A549 treated with AZD2906 at 1 μM for 4 hours (cell line): ENCODE data around the gene PAIP2B. TPM values are rescaled to one million over a fixed set of nuclear protein-coding genes. Genes with fewer than 3 reads are reported as not detected.

Source experiments
- total RNA-seq: library from RNA; stranded (reverse); fragments of 200-300 nt; extraction: Qiagen RNA extraction; gene quantifications from 5 replicates; pipeline ENCODE4 v1.2.3, GENCODE V29; 2022

The PAIP2B gene, protein sequence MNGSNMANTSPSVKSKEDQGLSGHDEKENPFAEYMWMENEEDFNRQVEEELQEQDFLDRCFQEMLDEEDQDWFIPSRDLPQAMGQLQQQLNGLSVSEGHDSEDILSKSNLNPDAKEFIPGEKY
- total RNA-seq = 0.20 to 0.27 TPM (median 0.23 TPM) in 5 replicates

DNA sequence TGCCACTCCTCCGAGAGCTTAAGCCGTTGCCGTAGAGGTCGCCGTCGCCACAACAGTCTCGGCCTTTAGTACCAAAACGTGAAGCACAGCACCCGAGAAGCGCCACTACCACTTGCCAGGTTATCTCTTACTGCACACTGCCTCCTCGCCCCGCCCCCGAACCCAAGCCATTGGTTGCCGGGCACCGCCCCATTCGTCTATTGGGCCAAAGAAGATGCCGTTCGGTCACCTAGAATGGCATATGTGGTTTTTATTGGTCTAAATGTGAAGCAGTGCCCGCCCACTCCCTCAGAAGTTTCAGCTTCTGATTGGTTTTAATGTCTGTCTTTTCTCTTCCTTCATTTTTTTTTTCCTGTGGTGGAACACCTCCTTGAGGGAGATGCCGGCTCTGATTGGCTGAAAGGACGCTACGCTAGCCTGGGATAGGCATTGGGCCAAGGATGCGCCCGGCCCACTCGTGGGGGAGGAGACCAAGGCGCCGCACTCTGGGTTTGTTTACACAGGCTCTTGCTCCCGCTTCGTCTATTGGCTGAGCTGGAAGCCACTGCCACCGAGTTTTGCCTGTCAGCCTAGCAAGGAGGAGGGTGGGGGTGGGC lies at the start of gene PAIP2B:
Gene PAIP2B (minus strand): TSS at position 139 of the 596 bp plus-strand sequence. CDS start 24,514 bp downstream, outside the sequence.

Other genes starting within 250 kb of the PAIP2B start
- 0.06 to 0.16 TPM (median 0.12 TPM) in 4 of 5 replicates, not detected in the other for gene ANKRD53, start 248.5 kb downstream of the PAIP2B start, total RNA-seq
- 75.7 to 81.9 TPM (median 79.7 TPM) in 5 replicates for gene TEX261, start 232.2 kb downstream of the PAIP2B start, total RNA-seq
- gene NAGK, start 158.5 kb downstream of the PAIP2B start, total RNA-seq = 63.1 to 95.5 TPM (median 89.1 TPM) in 5 replicates
- gene MCEE, start 96.9 kb downstream of the PAIP2B start, total RNA-seq = 9.9 to 12.8 TPM (median 11.2 TPM) in 5 replicates
- gene MPHOSPH10, start 96.5 kb downstream of the PAIP2B start, total RNA-seq = 35.3 to 48.5 TPM (median 37.3 TPM) in 5 replicates
- gene ZNF638, start 104.7 kb upstream of the PAIP2B start, total RNA-seq = 54.5 to 69.1 TPM (median 57.3 TPM) in 5 replicates
- 0.44 to 0.90 TPM (median 0.81 TPM) in 5 replicates for gene DYSF, start 226.5 kb upstream of the PAIP2B start, total RNA-seq